ENCODE results near the gene PI4KA. TPM values are rescaled to one million over a fixed set of nuclear protein-coding genes. Genes with fewer than 3 reads are reported as not detected.
A peak's percentile ranks its signal among the peaks of the same experiment; 100 is the strongest.

PI4KA gene
- total RNA-seq, 6 experiments from 2014 or later, result 35.3 to 55.4 (median 47.7) TPM

DNA sequence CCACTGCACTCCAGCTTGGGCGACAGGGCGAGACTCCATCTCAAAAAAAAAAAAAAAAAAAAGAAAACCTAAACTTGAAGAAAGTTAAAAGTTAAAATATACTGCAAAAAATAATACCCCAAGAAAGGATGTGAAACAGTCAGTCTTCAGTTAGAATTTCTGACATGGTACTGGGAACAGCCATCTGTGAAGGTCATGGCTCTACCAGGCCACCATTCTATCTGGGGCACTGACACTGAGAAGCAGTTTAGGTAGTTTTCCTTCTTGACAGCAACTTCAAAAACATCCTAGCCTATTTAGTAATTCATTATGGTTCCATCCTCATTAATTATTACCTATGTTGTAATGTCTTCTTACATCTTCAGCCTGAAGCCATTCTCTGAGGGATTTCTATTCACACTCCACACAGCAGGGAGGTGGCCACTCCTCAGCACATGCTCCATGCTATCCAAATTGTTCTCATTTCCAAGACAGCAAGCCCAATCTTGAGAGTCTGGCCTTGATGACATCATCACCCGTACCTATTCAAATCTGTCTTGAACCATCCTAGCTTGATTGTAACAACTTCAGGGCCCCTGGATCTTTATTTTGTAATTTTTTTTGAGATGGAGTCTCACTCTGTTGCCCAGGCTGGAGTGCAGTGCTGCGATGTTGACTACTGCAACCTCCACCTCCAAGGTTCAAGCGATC is 46.5 kb downstream of the PI4KA start:
- Histone ChIP-seq H3K27ac (no peak overlapping the region), H3K27me3 (no peaks in the 10 kb centered on the region), H3K36me3 (peaks cover 0 to 69% (median 14%) of the 10 kb centered on the region in 4 donors), H3K9me3 (no peaks in the 10 kb centered on the region), H3K4me3 (no peak overlapping the region), H3K4me1 (no peaks in the 10 kb centered on the region)
- ATAC-seq (no peak), DNase-seq (peak in 1 of 3 donors; percentile 11)
- 91% methylated on average over 3 of the region's 5 CpGs for WGBS (ENCODE audit: insufficient coverage, low coverage, low lambda C conversion rate, missing lambda C conversion rate)
- no peak for TF ChIP-seq POLR2A (IDR thresholded peaks at IDR 0.05)
- TF ChIP-seq, protein P1, sequence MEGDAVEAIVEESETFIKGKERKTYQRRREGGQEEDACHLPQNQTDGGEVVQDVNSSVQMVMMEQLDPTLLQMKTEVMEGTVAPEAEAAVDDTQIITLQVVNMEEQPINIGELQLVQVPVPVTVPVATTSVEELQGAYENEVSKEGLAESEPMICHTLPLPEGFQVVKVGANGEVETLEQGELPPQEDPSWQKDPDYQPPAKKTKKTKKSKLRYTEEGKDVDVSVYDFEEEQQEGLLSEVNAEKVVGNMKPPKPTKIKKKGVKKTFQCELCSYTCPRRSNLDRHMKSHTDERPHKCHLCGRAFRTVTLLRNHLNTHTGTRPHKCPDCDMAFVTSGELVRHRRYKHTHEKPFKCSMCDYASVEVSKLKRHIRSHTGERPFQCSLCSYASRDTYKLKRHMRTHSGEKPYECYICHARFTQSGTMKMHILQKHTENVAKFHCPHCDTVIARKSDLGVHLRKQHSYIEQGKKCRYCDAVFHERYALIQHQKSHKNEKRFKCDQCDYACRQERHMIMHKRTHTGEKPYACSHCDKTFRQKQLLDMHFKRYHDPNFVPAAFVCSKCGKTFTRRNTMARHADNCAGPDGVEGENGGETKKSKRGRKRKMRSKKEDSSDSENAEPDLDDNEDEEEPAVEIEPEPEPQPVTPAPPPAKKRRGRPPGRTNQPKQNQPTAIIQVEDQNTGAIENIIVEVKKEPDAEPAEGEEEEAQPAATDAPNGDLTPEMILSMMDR (IDR thresholded peaks at IDR 0.05), result no peak
- intact Hi-C loops (cut with DNase I), result no loop called here

DNA sequence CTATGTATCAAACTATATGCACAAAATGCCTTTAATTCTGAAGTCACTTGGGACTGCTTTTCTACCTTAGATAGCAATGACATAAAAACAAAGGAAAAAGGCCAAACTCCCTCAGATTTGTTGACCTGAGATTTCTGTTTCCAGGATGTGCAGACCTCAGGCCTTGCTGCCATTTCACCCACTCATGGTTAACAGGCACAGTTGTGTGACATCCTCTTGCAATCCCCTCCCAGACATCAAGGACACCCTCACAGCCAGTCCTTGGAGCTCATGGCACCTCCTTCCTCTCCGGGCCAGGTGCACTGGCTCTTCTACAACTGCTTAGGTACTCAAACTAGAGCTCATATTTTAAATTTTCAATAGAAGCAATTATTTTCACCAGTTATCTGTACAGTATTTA is 47.4 kb downstream of the PI4KA start:
- DNase-seq, result peak in 1 of 3 donors; percentile 6
- 86% methylated on average over 1 of the region's 1 CpG for WGBS (ENCODE audit: insufficient coverage, low coverage, low lambda C conversion rate, missing lambda C conversion rate)
- Histone ChIP-seq H3K36me3 (peaks cover 0 to 69% (median 19%) of the 10 kb centered on the region in 4 donors), H3K27me3 (no peaks in the 10 kb centered on the region), H3K4me1 (no peaks in the 10 kb centered on the region), H3K27ac (no peak overlapping the region), H3K4me3 (no peak overlapping the region), H3K9me3 (no peaks in the 10 kb centered on the region)
- no peak for TF ChIP-seq POLR2A (IDR thresholded peaks at IDR 0.05)
- TF ChIP-seq, protein P1 (IDR thresholded peaks at IDR 0.05), result no peak
- ATAC-seq, result no peak
- intact Hi-C loops (cut with DNase I), result no loop called here

DNA sequence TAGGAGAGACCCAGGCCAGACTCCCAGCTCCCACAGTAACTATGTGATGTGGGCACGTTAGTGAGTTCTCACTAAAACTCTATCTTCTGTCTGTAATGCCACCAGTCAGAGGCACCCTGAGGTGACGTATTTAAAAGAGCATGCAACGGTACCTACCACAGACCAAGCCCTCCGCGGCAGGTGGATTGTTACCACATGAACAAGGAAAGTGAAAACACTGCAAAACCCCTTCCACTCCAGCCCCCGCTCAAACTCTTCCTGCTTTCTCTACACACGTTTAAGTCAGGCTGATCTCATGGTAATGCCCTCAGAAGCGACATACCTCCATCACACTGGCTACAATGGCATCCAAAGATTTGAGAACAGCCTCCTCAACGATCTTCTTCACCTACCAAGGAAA is 48.0 kb downstream of the PI4KA start:
- Histone ChIP-seq H3K4me3 (no peak overlapping the region), H3K27me3 (no peaks in the 10 kb centered on the region), H3K4me1 (no peaks in the 10 kb centered on the region), H3K27ac (no peak overlapping the region), H3K36me3 (peaks cover 0 to 67% (median 21%) of the 10 kb centered on the region in 4 donors), H3K9me3 (no peaks in the 10 kb centered on the region)
- WGBS (ENCODE audit: insufficient coverage, low coverage, low lambda C conversion rate, missing lambda C conversion rate), result 91% methylated on average over 7 of the region's 9 CpGs
- peak in 1 of 3 donors; percentile 18 for DNase-seq
- no peak for ATAC-seq
- TF ChIP-seq POLR2A (IDR thresholded peaks at IDR 0.05), result no peak
- TF ChIP-seq, protein P1 (IDR thresholded peaks at IDR 0.05), result no peak
- intact Hi-C loops (cut with DNase I), result no loop called here

DNA sequence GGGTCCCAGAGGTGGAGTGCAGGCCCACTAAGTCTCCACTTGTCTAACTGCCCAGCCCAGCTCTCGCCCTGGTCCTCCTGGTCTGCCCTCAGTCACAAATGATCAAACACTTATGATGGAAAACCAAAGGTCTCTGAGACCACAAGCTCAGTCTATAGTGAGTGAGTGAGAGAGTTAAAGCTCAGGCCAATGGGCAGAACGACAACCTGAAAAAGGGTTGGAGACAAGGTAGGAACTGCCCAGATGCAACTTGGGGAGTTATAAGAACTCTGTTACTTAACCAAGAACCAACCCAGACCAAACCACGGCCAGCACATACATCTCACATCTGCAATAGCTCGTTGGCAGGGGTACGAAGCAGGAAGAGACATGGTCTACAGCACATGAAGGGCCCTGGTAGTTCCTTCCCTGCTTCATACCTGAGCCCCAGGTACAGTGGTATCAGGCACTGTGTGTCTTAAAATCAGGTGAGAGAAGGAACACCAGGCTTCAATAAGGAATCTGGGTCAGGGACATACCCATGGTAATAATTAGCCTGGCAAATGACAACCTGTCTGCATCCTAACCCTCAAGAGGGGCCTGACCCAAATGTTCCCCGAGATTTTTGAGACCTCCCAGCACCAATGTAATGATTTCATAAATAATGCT is 48.9 kb downstream of the PI4KA start:
- ATAC-seq (no peak), DNase-seq (peak in 1 of 3 donors; percentile 19)
- Histone ChIP-seq H3K9me3 (no peaks in the 10 kb centered on the region), H3K27me3 (no peaks in the 10 kb centered on the region), H3K27ac (no peak overlapping the region), H3K4me3 (no peak overlapping the region), H3K4me1 (no peaks in the 10 kb centered on the region), H3K36me3 (peaks cover 0 to 72% (median 23%) of the 10 kb centered on the region in 4 donors)
- TF ChIP-seq POLR2A (IDR thresholded peaks at IDR 0.05), result no peak
- TF ChIP-seq, protein P1 (IDR thresholded peaks at IDR 0.05), result no peak
- WGBS (ENCODE audit: insufficient coverage, low coverage, low lambda C conversion rate, missing lambda C conversion rate), result 80% methylated on average over 1 of the region's 6 CpGs
- intact Hi-C loops (cut with DNase I), result no loop called here

Measured in right lobe of liver (tissue), 6 donors.